ENCODE results near the gene GRID2. TPM values are rescaled to one million over a fixed set of nuclear protein-coding genes. Genes with fewer than 3 reads are reported as not detected.
"Not testable (repeated sequence)": the region's sequence is repeated elsewhere in the genome, so short reads cannot be mapped to it uniquely, and the experiment has no call there.

GRID2 gene
- polyA plus RNA-seq, 1 donor from 2014 or later = not detected

- Mint-ChIP-seq H3K9me3 (peaks cover 0 to 2% (median 0%) of the 10 kb centered on the region in 3 donors), H3K27ac (no peak overlapping the region), H3K36me3 (no peaks in the 10 kb centered on the region), H3K4me3 (no peak overlapping the region), H3K27me3 (no peaks in the 10 kb centered on the region), H3K4me1 (no peaks in the 10 kb centered on the region)
These were observed 1346.1 kb downstream of the GRID2 start for GRCh38 chr4:93649828-93650227.

- Mint-ChIP-seq H3K4me3 (no peak overlapping the region), H3K4me1 (no peaks in the 10 kb centered on the region), H3K36me3 (no peaks in the 10 kb centered on the region), H3K27me3 (no peaks in the 10 kb centered on the region), H3K9me3 (no peaks in the 10 kb centered on the region), H3K27ac (no peak overlapping the region)
These were observed 1350.4 kb downstream of the GRID2 start for GRCh38 chr4:93654211-93654610.

GRCh38 chr4:93657527-93657926 is 1353.8 kb downstream of the GRID2 start:
- Mint-ChIP-seq H3K27me3 (no peaks in the 10 kb centered on the region), H3K36me3 (no peaks in the 10 kb centered on the region), H3K27ac (no peak overlapping the region), H3K9me3 (peaks cover 0 to 2% (median 0%) of the 10 kb centered on the region in 3 donors), H3K4me3 (no peak overlapping the region), H3K4me1 (no peaks in the 10 kb centered on the region)

GRCh38 chr4:93658443-93658842 is 1354.7 kb downstream of the GRID2 start:
- Mint-ChIP-seq H3K9me3 (peaks cover 0 to 2% (median 0%) of the 10 kb centered on the region in 3 donors), H3K4me3 (no peak overlapping the region), H3K27me3 (no peaks in the 10 kb centered on the region), H3K27ac (no peak overlapping the region), H3K36me3 (no peaks in the 10 kb centered on the region), H3K4me1 (no peaks in the 10 kb centered on the region)

- H3K27ac Mint-ChIP-seq = no peak overlapping the region
- no peaks in the 10 kb centered on the region for H3K36me3 Mint-ChIP-seq
- peaks cover 0 to 2% (median 0%) of the 10 kb centered on the region in 3 donors for H3K9me3 Mint-ChIP-seq
- no peaks in the 10 kb centered on the region for H3K27me3 Mint-ChIP-seq
- no peaks in the 10 kb centered on the region for H3K4me1 Mint-ChIP-seq
- no peak overlapping the region for H3K4me3 Mint-ChIP-seq
These were observed 1355.9 kb downstream of the GRID2 start for GRCh38 chr4:93659629-93660028.

- Mint-ChIP-seq H3K36me3 (no peaks in the 10 kb centered on the region), H3K4me1 (no peaks in the 10 kb centered on the region), H3K27me3 (no peaks in the 10 kb centered on the region), H3K9me3 (peaks cover 0 to 2% (median 0%) of the 10 kb centered on the region in 3 donors), H3K27ac (no peak overlapping the region), H3K4me3 (no peak overlapping the region)
These were observed 1356.3 kb downstream of the GRID2 start for GRCh38 chr4:93660036-93660435.

- Mint-ChIP-seq H3K4me3 (no peak overlapping the region), H3K36me3 (no peaks in the 10 kb centered on the region), H3K9me3 (peaks cover 0 to 4% (median 1%) of the 10 kb centered on the region in 3 donors), H3K27me3 (no peaks in the 10 kb centered on the region), H3K27ac (no peak overlapping the region), H3K4me1 (no peaks in the 10 kb centered on the region)
These were observed 1366.7 kb downstream of the GRID2 start for GRCh38 chr4:93670434-93670833.

- no peak overlapping the region for H3K27ac Mint-ChIP-seq
- H3K9me3 Mint-ChIP-seq = peaks cover 0 to 2% (median 1%) of the 10 kb centered on the region in 3 donors
- no peaks in the 10 kb centered on the region for H3K4me1 Mint-ChIP-seq
- H3K36me3 Mint-ChIP-seq = no peaks in the 10 kb centered on the region
- no peak overlapping the region for H3K4me3 Mint-ChIP-seq
- no peaks in the 10 kb centered on the region for H3K27me3 Mint-ChIP-seq
These were observed 1367.3 kb downstream of the GRID2 start for GRCh38 chr4:93671093-93671492.

GRCh38 chr4:93676937-93677336 is 1373.2 kb downstream of the GRID2 start:
- not testable (repeated sequence) for H3K4me1 Mint-ChIP-seq, H3K27ac Mint-ChIP-seq, H3K9me3 Mint-ChIP-seq, H3K36me3 Mint-ChIP-seq, H3K27me3 Mint-ChIP-seq, H3K4me3 Mint-ChIP-seq

GRCh38 chr4:93684571-93684970 is 1380.8 kb downstream of the GRID2 start:
- Mint-ChIP-seq H3K9me3 (peaks cover 0 to 2% (median 1%) of the 10 kb centered on the region in 3 donors), H3K27me3 (peaks cover 2% of the 10 kb centered on the region), H3K4me3 (no peak overlapping the region), H3K36me3 (no peaks in the 10 kb centered on the region), H3K4me1 (no peaks in the 10 kb centered on the region), H3K27ac (no peak overlapping the region)

- Mint-ChIP-seq H3K27ac (no peak overlapping the region), H3K4me3 (no peak overlapping the region)
These were observed 1383.5 kb downstream of the GRID2 start for GRCh38 chr4:93687304-93687703.

GRCh38 chr4:93688978-93689377 is 1385.2 kb downstream of the GRID2 start:
- no peaks in the 10 kb centered on the region for H3K36me3 Mint-ChIP-seq
- H3K4me3 Mint-ChIP-seq = no peak overlapping the region
- H3K27ac Mint-ChIP-seq = no peak overlapping the region
- peaks cover 2% of the 10 kb centered on the region for H3K27me3 Mint-ChIP-seq
- no peaks in the 10 kb centered on the region for H3K4me1 Mint-ChIP-seq
- peaks cover 0 to 2% (median 1%) of the 10 kb centered on the region in 3 donors for H3K9me3 Mint-ChIP-seq

More at GRCh38 chr4:93687304-93687703, 1383.5 kb downstream of the GRID2 start:
- peaks cover 2% of the 10 kb centered on the region for H3K27me3 Mint-ChIP-seq
- no peaks in the 10 kb centered on the region for H3K4me1 Mint-ChIP-seq
- H3K9me3 Mint-ChIP-seq = peaks cover 0 to 2% (median 1%) of the 10 kb centered on the region in 3 donors
- H3K36me3 Mint-ChIP-seq = no peaks in the 10 kb centered on the region

- H3K27ac Mint-ChIP-seq = no peak overlapping the region
- no peaks in the 10 kb centered on the region for H3K4me1 Mint-ChIP-seq
- peaks cover 0 to 1% (median 0%) of the 10 kb centered on the region in 3 donors for H3K9me3 Mint-ChIP-seq
- H3K36me3 Mint-ChIP-seq = no peaks in the 10 kb centered on the region
- H3K4me3 Mint-ChIP-seq = no peak overlapping the region
- H3K27me3 Mint-ChIP-seq = peaks cover 2% of the 10 kb centered on the region
These were observed 1389.4 kb downstream of the GRID2 start for GRCh38 chr4:93693141-93693540.

- H3K4me3 Mint-ChIP-seq = no peak overlapping the region
- H3K36me3 Mint-ChIP-seq = no peaks in the 10 kb centered on the region
- H3K4me1 Mint-ChIP-seq = no peaks in the 10 kb centered on the region
- H3K9me3 Mint-ChIP-seq = peaks cover 0 to 1% (median 0%) of the 10 kb centered on the region in 3 donors
- H3K27me3 Mint-ChIP-seq = no peaks in the 10 kb centered on the region
- H3K27ac Mint-ChIP-seq = no peak overlapping the region
These were observed 1394.9 kb downstream of the GRID2 start for GRCh38 chr4:93698686-93699085.

- Mint-ChIP-seq H3K4me1 (no peaks in the 10 kb centered on the region), H3K27me3 (peaks cover 1% of the 10 kb centered on the region), H3K27ac (no peak overlapping the region), H3K9me3 (peaks cover 4 to 9% (median 4%) of the 10 kb centered on the region in 3 donors), H3K36me3 (no peaks in the 10 kb centered on the region), H3K4me3 (no peak overlapping the region)
These were observed 1396.8 kb downstream of the GRID2 start for GRCh38 chr4:93700571-93700970.

GRCh38 chr4:93710101-93710846 is 1406.5 kb downstream of the GRID2 start:
- H3K36me3 Mint-ChIP-seq = no peaks in the 10 kb centered on the region
- H3K9me3 Mint-ChIP-seq = peaks cover 4 to 7% (median 5%) of the 10 kb centered on the region in 3 donors
- no peak overlapping the region for H3K27ac Mint-ChIP-seq
- no peaks in the 10 kb centered on the region for H3K4me1 Mint-ChIP-seq
- H3K4me3 Mint-ChIP-seq = no peak overlapping the region
- H3K27me3 Mint-ChIP-seq = peaks cover 2% of the 10 kb centered on the region
